NT2/D1 (cell line): ENCODE measurements around the gene KIAA0319L.
"Not testable (repeated sequence)": the region's sequence is repeated elsewhere in the genome, so short reads cannot be mapped to it uniquely, and the experiment has no call there.

Experiments
- DNase-seq: peaks from one replicate; pipeline ENCODE4 v3.0.0-alpha.2; 2011; ENCODE audit warnings: low read depth, low spot score
- H3K27me3 ChIP-seq: 2 replicates; pipeline ENCODE4 v1.6.0; 2011; ENCODE audit warnings: mild to moderate bottlenecking; ENCODE audit not compliant: insufficient read length, insufficient read depth
- H3K36me3 ChIP-seq: 2 replicates; pipeline ENCODE4 v1.6.1; 2011; ENCODE audit warnings: mild to moderate bottlenecking, low read length, mixed read lengths; ENCODE audit not compliant: insufficient read depth, insufficient read length
- H3K4me1 ChIP-seq: 2 replicates; pipeline ENCODE4 v1.5.1; 2011; ENCODE audit not compliant: insufficient read depth, insufficient read length
- H3K4me3 ChIP-seq: 2 replicates; pipeline ENCODE4 v1.5.1; 2011; ENCODE audit warnings: low read depth; ENCODE audit not compliant: insufficient read length
- H3K9ac ChIP-seq: 2 replicates; pipeline ENCODE4 v1.6.0; 2011; ENCODE audit warnings: low read depth; ENCODE audit not compliant: insufficient read length
- H3K9me3 ChIP-seq: 2 replicates; pipeline ENCODE4 v1.5.1; 2011; ENCODE audit warnings: mild to moderate bottlenecking, low read length; ENCODE audit not compliant: insufficient read depth
- SUZ12 ChIP-seq: IDR thresholded peaks from 2 replicates; pipeline ENCODE4 v1.6.1; 2011; ENCODE audit not compliant: insufficient read length, insufficient read depth; ENCODE audit errors: extremely low read depth
- YY1 ChIP-seq: IDR thresholded peaks from 2 replicates; pipeline ENCODE4 v1.6.1; 2011; ENCODE audit not compliant: insufficient read length, insufficient read depth
- ZNF274 ChIP-seq: IDR thresholded peaks from 2 replicates; pipeline ENCODE4 v1.6.1; 2011; ENCODE audit warnings: mild to moderate bottlenecking, low read depth, low read length

The KIAA0319L gene

DNA sequence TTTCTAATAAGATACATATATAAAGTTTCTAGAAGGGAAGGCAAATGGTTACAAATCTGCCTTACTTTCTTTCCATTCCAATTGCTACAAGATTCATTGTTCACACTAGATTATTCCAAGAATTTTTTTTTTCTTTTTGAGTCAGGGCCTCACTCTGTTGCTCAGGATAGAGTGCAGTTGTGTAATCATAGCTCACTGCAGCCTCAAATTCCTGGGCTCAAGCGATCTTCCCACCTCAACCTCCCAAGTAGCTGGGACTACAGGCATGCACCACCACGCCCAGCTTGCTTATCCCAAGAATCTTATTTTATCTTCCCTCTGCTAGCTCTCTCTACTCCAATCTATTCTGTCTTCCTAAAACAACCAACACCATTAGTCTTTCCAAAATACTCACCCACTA lies 81.8 kb downstream of the KIAA0319L start:
- Histone ChIP-seq H3K9me3 (no peaks in the 10 kb centered on the region), H3K27me3 (no peaks in the 10 kb centered on the region), H3K4me3 (no peak overlapping the region), H3K4me1 (no peaks in the 10 kb centered on the region), H3K9ac (no peak overlapping the region), H3K36me3 (peaks cover 26% of the 10 kb centered on the region)
- DNase-seq: no peak
- TF ChIP-seq ZNF274 (no peak), SUZ12 (no peak), YY1 (no peak)

DNA sequence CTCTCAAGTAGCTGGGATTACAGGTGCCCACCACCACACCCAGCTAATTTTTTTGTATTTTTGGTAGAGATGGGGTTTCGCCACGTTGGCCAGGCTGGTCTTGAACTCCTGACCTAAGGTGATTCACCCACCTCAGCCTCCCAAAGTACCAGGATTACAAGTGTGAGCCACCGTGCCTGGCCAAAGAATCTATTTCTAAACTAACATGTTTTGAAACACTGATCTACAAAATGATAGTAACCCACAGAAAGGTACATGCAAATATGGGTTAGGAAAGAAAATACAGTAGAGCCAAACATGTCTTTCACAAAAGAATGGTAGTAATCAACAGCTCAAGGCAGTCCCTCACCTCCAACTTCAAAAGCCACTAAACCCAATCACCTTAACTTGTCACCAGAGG lies 84.0 kb downstream of the KIAA0319L start:
- H3K27me3 ChIP-seq, H3K4me1 ChIP-seq, H3K4me3 ChIP-seq, H3K9ac ChIP-seq, DNase-seq, H3K9me3 ChIP-seq: not testable (repeated sequence)
- H3K36me3 ChIP-seq: peaks cover 38% of the 10 kb centered on the region

DNA sequence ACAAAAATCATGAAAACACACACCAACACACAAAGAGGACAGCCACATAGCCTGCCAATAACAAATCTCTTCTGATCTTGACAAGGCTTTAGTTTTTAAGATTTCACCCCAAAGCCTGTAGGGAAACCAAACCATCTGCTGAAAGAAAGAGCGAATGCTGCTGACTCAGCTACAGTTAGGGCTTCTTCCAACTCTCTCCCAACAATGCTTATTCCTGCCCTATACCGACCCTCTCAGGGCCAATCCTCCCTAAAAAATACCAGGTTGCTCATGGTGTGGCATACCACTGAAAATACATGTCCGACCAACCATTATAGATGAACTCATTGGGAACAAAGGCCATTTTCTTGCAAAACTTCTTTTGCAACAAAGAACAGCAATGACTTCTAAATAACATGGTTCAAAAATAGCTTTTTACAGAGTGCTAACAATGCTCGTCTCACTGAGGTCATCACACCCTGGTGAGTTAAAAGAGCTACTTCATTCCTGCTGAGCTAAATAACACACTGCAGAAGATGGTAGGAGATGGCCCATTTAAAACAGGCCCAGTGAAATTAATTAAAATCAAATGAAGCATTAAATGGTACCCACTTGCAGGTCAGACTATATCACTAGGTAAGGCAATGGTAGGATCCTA lies 86.1 kb downstream of the KIAA0319L start:
- Histone ChIP-seq H3K4me3 (no peak overlapping the region), H3K4me1 (no peaks in the 10 kb centered on the region), H3K27me3 (no peaks in the 10 kb centered on the region), H3K9me3 (peaks cover 8% of the 10 kb centered on the region; the same call in 1 of the 2 replicates), H3K9ac (no peak overlapping the region), H3K36me3 (peaks cover 43% of the 10 kb centered on the region)
- peak; percentile 44 for DNase-seq
- TF ChIP-seq YY1: no peak

DNA sequence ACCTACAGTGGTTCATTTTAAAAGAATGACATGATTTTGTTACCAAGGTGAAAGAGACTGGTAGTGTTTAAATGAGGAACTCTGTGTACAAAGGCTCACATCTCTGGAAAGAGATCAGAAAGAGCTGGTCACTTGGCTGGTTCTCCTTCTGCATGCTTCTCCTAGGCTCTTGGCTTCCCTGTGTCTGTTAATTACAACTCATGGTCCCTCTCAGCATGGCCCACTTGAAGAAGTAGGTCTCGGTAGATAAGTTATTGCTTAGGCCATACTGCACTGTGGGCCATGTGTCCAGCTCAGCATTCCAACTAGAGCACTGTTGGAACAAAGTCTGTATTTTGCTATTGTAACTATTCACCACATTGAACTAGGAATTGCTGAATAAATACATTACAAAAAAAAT lies 91.1 kb downstream of the KIAA0319L start:
- peaks cover 76% of the 10 kb centered on the region for H3K36me3 ChIP-seq
- no peak overlapping the region for H3K9ac ChIP-seq
- H3K9me3 ChIP-seq: peaks cover 36% of the 10 kb centered on the region; the same call in 1 of the 2 replicates
- no peaks in the 10 kb centered on the region for H3K27me3 ChIP-seq
- H3K4me3 ChIP-seq: no peak overlapping the region
- DNase-seq: no peak
- H3K4me1 ChIP-seq: no peaks in the 10 kb centered on the region
- no peak for TF ChIP-seq ZNF274
- TF ChIP-seq SUZ12: no peak
- no peak for TF ChIP-seq YY1

DNA sequence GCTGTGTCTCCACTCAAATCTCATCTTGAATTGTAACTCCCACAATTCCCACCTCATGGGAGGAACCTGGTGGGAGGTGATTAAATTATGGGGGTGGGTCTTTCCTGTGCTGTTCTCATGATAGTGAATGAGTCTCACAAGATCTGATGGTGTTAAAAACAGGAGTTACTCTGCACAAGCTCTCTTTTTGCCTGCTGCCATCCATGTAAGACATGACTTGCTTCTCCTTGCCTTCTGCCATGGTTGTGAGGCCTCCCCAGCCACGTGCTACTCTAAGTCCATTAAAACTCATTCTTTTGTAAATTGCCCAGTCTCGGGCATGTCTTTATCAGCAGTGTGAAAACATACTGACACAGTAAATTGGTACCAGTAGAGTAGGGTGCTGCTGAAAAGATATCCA lies 93.5 kb downstream of the KIAA0319L start:
- not testable (repeated sequence) for H3K4me3 ChIP-seq, H3K4me1 ChIP-seq, H3K9ac ChIP-seq, H3K27me3 ChIP-seq, DNase-seq
- H3K36me3 ChIP-seq: peaks cover 56% of the 10 kb centered on the region
- H3K9me3 ChIP-seq: peaks cover 36% of the 10 kb centered on the region; the same call in 1 of the 2 replicates

DNA sequence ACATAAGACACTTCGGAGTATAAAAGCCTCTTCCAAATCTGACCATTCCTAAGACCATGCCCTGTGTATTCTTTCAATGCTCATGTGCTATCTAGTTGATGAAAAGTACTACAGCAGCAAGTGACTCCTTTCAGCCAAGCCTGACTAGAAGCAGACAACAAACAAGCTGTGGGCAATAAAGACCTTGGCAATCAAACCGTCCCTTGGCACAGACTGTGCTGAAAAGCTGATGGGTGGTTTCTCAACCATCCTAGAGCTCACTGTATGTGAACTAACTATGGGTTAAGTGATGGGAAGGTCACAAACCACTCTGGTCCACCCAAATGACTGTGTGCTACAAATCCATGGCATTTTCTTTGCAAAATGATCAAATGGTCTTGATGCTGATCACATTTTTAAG lies 94.0 kb downstream of the KIAA0319L start:
- Histone ChIP-seq H3K9me3 (peaks cover 36% of the 10 kb centered on the region; the same call in 1 of the 2 replicates), H3K4me3 (no peak overlapping the region), H3K36me3 (peaks cover 54% of the 10 kb centered on the region), H3K27me3 (no peaks in the 10 kb centered on the region), H3K9ac (no peak overlapping the region), H3K4me1 (no peaks in the 10 kb centered on the region)
- no peak for DNase-seq
- TF ChIP-seq ZNF274 (no peak), SUZ12 (no peak), YY1 (no peak)

DNA sequence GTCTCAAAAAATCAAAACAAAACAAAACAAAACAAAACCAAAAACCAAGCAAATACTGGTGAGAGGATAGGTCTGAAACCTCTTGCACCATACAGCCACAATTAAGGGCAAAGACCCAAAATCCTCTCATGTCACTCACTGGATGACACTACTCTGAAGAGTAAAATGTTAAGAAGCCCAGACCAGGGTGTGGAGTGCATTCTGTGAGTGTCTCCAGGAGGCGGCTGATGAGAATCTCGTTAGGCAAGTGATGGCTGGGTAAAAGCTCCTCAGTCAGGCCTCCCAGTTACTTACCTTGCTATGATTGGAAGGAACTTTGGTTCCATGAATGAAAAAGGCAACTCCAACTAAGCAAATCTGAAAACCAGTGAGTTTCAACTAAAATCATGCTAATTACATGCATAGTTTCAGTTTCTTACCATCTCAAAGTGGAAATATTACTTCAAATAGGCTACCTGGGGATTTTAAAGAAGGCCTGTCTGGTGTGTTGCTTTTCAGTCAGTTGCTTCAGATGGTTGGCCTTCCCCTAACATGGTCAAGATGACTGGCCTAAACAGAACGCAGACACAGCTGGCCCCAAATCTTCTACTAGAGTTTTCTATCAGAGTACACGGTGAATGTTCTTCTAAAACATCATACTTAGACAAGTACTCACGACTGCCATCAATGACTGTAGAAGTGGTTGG lies 95.1 kb downstream of the KIAA0319L start:
- H3K9me3 ChIP-seq: peaks cover 36% of the 10 kb centered on the region; the same call in 1 of the 2 replicates
- TF ChIP-seq SUZ12: no peak
- TF ChIP-seq ZNF274: no peak
- no peak for TF ChIP-seq YY1
- H3K9ac ChIP-seq: no peak overlapping the region
- no peaks in the 10 kb centered on the region for H3K27me3 ChIP-seq
- H3K36me3 ChIP-seq: peaks cover 59% of the 10 kb centered on the region
- no peak for DNase-seq
- H3K4me1 ChIP-seq: no peaks in the 10 kb centered on the region
- H3K4me3 ChIP-seq: no peak overlapping the region

DNA sequence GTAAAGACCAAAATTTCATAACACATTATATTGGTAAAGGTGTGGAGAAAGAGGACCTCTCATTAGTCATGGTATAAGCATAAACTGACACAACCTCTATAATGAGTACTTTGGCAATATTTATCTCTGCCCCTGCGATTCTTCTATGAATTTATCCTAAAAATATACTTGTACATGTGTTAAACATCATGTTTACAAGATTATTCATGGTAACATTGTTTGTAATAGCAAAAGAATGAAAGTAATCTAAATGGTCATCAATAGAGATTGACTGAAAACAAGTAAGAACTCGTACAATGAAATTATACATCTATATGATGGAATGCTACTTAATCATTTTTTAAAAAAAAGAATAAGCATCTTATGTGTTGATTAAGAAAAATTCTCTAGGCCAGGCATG lies 96.4 kb downstream of the KIAA0319L start:
- Histone ChIP-seq H3K27me3 (no peaks in the 10 kb centered on the region), H3K9ac (no peak overlapping the region), H3K4me1 (no peaks in the 10 kb centered on the region), H3K4me3 (no peak overlapping the region), H3K9me3 (peaks cover 25% of the 10 kb centered on the region; the same call in 1 of the 2 replicates), H3K36me3 (peaks cover 58% of the 10 kb centered on the region)
- TF ChIP-seq YY1: no peak
- TF ChIP-seq SUZ12: no peak
- no peak for TF ChIP-seq ZNF274
- DNase-seq: no peak
